A673 (cell line): Measurements from ENCODE around the gene OBP2B. TPM values are rescaled to one million over a fixed set of nuclear protein-coding genes. Genes with fewer than 3 reads are reported as not detected.
"Not testable (repeated sequence)": the region's sequence is repeated elsewhere in the genome, so short reads cannot be mapped to it uniquely, and the experiment has no call there.

ENCODE experiments used
- BruUV-seq: library from RNA; stranded (reverse); fragments of 400-500 nt; replicated peaks from 2 replicates; lab custom pipeline; 2021; lab: Mats Ljungman, UMichigan
- CTCF ChIA-PET: fragments of 300-600 bp; sonication (Branson Sonifier 250); formaldehyde crosslinking; loops from one replicate; lab custom pipeline; 2022; ENCODE audit warnings: antibody characterized with exemption; lab: Charles Lee
- POLR2A ChIA-PET: fragments of 300-600 bp; sonication (Branson Sonifier 250); formaldehyde crosslinking; loops from one replicate; lab custom pipeline; 2022; ENCODE audit warnings: antibody characterized with exemption; ENCODE audit not compliant: low non-redundant PET; lab: Charles Lee
- DNase-seq: peaks from one replicate; pipeline ENCODE4 v3.0.0-alpha.2; 2015; ENCODE audit warnings: low spot score
- H3K27ac ChIP-seq: fragments of 200-600 bp; sonication (generic); 2 replicates; pipeline ENCODE4 v1.5.1; 2016; ENCODE audit warnings: mixed run types, low read depth, mild to moderate bottlenecking, mixed read lengths, antibody characterized with exemption, low read length; ENCODE audit not compliant: poor library complexity, severe bottlenecking
- H3K27me3 ChIP-seq: fragments of 200-600 bp; sonication (generic); replicated peaks from 2 replicates; pipeline ENCODE4 v1.6.1; 2017; ENCODE audit warnings: mixed run types, low read depth, mild to moderate bottlenecking, mixed read lengths, antibody characterized with exemption, low read length; ENCODE audit not compliant: insufficient read depth, poor library complexity
- H3K36me3 ChIP-seq: fragments of 200-600 bp; sonication (generic); 2 replicates; pipeline ENCODE4 v1.6.1; 2016; ENCODE audit warnings: mixed run types, mild to moderate bottlenecking, mixed read lengths, antibody characterized with exemption, low read length; ENCODE audit not compliant: insufficient read depth, poor library complexity, severe bottlenecking
- H3K4me1 ChIP-seq: fragments of 200-600 bp; sonication (generic); 2 replicates; pipeline ENCODE4 v1.6.1; 2017; ENCODE audit warnings: mixed run types, mild to moderate bottlenecking, mixed read lengths, antibody characterized with exemption, low read length; ENCODE audit not compliant: insufficient read depth, poor library complexity, severe bottlenecking
- H3K4me3 ChIP-seq: fragments of 200-600 bp; sonication (generic); 2 replicates; pipeline ENCODE4 v1.5.1; 2016; ENCODE audit warnings: low read depth, mixed run types, mild to moderate bottlenecking, mixed read lengths, low read length; ENCODE audit not compliant: poor library complexity, severe bottlenecking
- H3K9me3 ChIP-seq: fragments of 200-600 bp; sonication (generic); 2 replicates; pipeline ENCODE4 v1.6.1; 2016; ENCODE audit warnings: mixed run types, low read depth, mild to moderate bottlenecking, mixed read lengths, antibody characterized with exemption, low read length; ENCODE audit not compliant: poor library complexity, severe bottlenecking
- EZH2 ChIP-seq: fragments of 200-600 bp; sonication (generic); IDR thresholded peaks from 2 replicates; pipeline ENCODE4 v1.6.1; 2017; ENCODE audit warnings: borderline replicate concordance, low read depth, mild to moderate bottlenecking, mixed read lengths, antibody characterized with exemption, low read length; ENCODE audit not compliant: poor library complexity, severe bottlenecking
- intact Hi-C: fragments of 100-400 bp; cut with micrococcal nuclease; formaldehyde crosslinking; loops from one replicate; pipeline ENCODE4 v1.10.0; 2022; ENCODE audit not compliant: unreplicated experiment
- total RNA-seq: library from RNA; stranded (reverse); gene quantifications from 2 replicates; pipeline ENCODE4 v1.2.3, GENCODE V29; 2021
- TF ChIP-seq, protein P1 (sequence below): fragments of 300-800, 200-600 bp; sonication (generic); conservative IDR thresholded peaks from 2 replicates; pipeline ENCODE4 v1.5.1; 2017; ENCODE audit warnings: low read depth, mild to moderate bottlenecking, antibody characterized with exemption, low read length, moderate library complexity, mixed read lengths

The OBP2B gene
- total RNA-seq, 1 experiment from 2014 or later, result not detected

DNA sequence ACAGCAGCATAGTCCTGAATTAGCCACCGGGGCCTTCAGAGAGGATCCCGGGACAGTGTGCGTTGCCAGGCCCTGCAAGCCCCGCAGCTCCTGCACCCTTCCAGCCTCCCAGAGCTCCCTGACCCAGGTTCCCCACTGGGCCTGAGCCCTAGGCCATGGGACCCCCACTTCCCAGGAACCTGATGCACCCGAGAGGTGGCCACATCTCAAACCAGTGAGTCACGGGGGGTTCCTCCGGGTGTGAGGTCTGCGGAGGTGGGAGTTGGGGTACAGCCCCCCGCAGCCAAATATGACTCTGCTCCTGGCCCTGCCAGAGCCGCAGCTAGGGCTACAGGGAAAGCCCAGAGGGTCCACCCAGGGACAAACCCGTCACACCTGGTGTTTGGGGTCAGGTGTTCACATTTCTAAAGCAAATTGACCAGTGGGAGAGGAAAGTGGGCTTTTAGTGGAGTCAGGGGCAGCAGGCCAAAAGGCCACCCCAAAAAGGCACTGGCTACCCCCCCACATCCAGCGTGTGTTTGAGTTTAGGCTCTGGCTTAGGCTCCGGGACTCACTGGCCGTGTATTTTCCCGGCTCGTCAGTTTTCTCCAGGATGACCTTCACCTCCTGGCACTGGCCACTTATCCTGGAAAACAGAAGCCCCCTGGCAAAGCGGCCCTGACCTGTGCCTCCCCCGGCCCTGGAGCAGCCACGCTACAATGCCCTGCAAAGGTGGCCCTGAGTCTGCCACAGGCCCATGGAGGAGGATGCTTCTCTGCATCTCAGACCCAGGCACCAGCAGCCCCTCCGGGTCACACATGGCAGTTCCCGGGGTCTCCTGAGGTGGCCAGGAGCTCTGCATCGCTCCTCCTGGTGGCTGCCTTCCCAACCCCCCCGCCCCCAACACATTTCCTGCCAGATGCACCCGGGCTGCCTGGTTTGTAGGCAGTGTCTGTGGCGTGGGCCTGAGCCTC lies 17.4 kb upstream of the OBP2B start:
- CTCF ChIA-PET, result no interaction called here
- intact Hi-C loops, result no loop called here
- POLR2A ChIA-PET, result no interaction called here

DNA sequence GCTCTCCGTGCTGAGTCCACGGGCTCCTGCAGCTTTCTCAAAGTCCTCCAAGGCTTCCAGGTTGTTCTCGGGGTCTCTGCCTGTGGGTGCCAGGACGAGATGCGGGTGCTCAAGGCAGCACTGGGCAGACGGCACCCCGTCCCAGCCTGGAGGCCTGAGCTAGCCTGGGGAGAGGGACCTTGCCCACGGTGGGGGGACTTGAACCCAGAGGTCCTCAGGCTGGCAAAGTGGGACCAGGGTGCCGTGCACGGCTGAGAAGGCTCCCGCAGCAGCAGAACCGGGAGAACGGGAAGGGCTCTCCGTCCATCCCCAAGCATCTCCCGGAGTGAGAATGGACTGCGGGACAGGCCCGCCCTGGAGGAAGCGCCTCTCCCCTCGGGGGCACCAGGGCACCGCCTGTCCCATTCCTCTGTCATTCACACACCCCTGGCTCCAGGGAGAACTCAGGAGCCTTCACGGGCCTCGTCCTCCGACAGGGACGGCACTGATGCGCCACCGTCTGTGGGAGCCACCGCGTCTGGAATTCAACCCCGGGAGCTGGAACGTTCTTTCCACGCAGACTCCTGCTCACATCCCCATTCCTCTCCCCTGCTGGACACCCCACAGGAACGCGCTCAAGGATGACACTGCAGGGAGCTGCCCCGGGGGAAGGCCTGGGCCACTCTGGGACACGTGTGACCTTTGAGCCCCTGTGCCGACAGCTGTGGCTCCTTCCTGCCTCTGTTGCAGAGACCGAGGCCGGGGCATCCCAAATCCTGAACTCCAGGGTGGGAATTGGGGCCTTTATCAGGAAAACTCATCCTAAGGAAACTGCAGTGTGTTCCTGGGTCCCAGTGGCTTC lies 16.3 kb upstream of the OBP2B start:
- CTCF ChIA-PET, result no interaction called here

More for the DNA sequence above, 17.4 kb upstream of the OBP2B start:
- H3K4me3 ChIP-seq, result no peak overlapping the region
- H3K27ac ChIP-seq, result no peak overlapping the region
- DNase-seq, result no peak
- no peaks in the 10 kb centered on the region for H3K27me3 ChIP-seq
- no peaks in the 10 kb centered on the region for H3K9me3 ChIP-seq
- BruUV-seq, result no TSS peak
- no peaks in the 10 kb centered on the region for H3K36me3 ChIP-seq
- no peaks in the 10 kb centered on the region for H3K4me1 ChIP-seq
- no peak for TF ChIP-seq EZH2
- TF ChIP-seq, protein P1, sequence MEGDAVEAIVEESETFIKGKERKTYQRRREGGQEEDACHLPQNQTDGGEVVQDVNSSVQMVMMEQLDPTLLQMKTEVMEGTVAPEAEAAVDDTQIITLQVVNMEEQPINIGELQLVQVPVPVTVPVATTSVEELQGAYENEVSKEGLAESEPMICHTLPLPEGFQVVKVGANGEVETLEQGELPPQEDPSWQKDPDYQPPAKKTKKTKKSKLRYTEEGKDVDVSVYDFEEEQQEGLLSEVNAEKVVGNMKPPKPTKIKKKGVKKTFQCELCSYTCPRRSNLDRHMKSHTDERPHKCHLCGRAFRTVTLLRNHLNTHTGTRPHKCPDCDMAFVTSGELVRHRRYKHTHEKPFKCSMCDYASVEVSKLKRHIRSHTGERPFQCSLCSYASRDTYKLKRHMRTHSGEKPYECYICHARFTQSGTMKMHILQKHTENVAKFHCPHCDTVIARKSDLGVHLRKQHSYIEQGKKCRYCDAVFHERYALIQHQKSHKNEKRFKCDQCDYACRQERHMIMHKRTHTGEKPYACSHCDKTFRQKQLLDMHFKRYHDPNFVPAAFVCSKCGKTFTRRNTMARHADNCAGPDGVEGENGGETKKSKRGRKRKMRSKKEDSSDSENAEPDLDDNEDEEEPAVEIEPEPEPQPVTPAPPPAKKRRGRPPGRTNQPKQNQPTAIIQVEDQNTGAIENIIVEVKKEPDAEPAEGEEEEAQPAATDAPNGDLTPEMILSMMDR, result no peak

DNA sequence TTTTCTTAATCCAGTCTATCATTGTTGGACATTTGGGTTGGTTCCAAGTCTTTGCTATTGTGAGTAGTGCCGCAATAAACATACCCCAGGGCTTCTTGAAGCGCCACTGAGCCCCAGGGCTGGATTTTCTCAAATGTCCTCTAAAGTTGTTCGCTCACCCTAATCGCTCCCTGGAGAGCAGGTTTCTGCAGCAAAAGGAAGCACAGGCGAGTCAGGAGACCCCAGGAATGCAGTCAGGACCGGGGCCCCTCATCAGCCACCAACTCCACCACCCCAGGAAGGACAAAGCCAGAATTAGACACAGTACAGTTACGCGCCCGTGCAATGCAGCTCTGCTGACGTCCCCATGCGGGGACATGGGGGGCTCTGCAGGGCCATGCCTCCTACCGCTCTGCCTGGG lies 15.7 kb upstream of the OBP2B start:
- no peaks in the 10 kb centered on the region for H3K27me3 ChIP-seq
- H3K4me3 ChIP-seq, result no peak overlapping the region
- DNase-seq, result no peak
- intact Hi-C loops, result no loop called here
- H3K4me1 ChIP-seq, result no peaks in the 10 kb centered on the region
- no peaks in the 10 kb centered on the region for H3K36me3 ChIP-seq
- H3K27ac ChIP-seq, result no peak overlapping the region
- TF ChIP-seq EZH2, result no peak
- TF ChIP-seq, protein P1, result no peak
- no TSS peak for BruUV-seq
- POLR2A ChIA-PET, result no interaction called here
- H3K9me3 ChIP-seq, result no peaks in the 10 kb centered on the region
- CTCF ChIA-PET, result no interaction called here

More for the DNA sequence above, 16.3 kb upstream of the OBP2B start:
- H3K4me1 ChIP-seq, result no peaks in the 10 kb centered on the region
- DNase-seq, result no peak
- POLR2A ChIA-PET, result no interaction called here
- H3K4me3 ChIP-seq, result no peak overlapping the region
- no peaks in the 10 kb centered on the region for H3K36me3 ChIP-seq
- no peak overlapping the region for H3K27ac ChIP-seq
- intact Hi-C loops, result no loop called here
- no peaks in the 10 kb centered on the region for H3K27me3 ChIP-seq
- no peaks in the 10 kb centered on the region for H3K9me3 ChIP-seq
- no peak for TF ChIP-seq EZH2
- TF ChIP-seq, protein P1, result no peak
- BruUV-seq, result no TSS peak

DNA sequence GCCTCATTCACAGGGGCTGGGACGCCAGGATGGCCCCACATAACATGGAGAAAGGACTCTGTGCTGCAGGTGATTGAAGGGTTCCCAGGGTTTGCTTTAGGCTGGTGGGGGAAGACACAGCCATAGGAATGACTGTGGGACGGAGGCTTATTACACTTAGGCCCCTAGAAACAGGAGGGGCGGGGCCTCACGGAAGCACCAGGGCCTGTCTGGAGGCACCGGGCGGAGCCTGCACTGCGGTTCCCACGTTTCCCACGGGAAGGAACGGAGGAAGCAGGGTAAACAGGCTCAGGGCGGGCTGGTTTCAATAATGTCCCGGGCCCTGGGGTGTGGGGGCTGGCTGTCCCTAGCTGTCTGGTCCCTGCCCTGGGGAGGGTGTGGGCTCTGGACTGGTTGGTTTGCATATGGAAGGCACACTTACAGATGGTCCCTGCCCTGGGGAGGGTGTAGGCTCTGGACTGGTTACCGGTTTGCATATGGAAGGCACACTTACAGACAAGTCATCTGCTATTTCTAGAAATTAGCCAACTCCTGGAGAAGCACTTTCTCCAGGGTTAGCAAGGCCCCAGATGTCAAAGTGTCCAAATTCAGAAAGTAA lies 14.2 kb upstream of the OBP2B start:
- H3K27ac ChIP-seq, DNase-seq, H3K36me3 ChIP-seq, intact Hi-C loops, H3K27me3 ChIP-seq, H3K9me3 ChIP-seq, H3K4me1 ChIP-seq, CTCF ChIA-PET, POLR2A ChIA-PET, H3K4me3 ChIP-seq, BruUV-seq: not testable (repeated sequence)

DNA sequence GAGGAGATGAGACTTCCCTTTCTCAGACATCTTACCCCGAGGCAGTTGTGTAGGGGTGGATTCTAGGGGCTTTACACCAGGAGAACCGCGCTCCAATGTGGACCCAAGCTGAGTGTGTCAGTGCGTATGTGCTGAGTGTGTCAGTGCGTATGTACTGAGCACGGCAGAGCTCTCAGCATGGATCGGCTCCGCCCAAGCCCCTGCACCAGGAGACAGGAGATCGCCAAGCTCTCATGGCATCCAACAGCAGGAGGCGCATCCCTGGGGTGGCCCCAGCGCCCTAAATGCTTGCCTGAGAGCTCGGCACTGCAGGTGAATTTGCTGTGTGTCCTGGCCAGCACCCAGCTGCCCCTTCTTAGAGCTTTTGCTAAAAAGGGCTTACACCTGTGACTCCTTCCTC lies 12.9 kb upstream of the OBP2B start:
- DNase-seq, result not testable (repeated sequence)

More for the DNA sequence above, 12.9 kb upstream of the OBP2B start:
- POLR2A ChIA-PET, H3K4me1 ChIP-seq, CTCF ChIA-PET, BruUV-seq, H3K36me3 ChIP-seq, H3K27ac ChIP-seq, intact Hi-C loops, H3K27me3 ChIP-seq, H3K4me3 ChIP-seq, H3K9me3 ChIP-seq: not testable (repeated sequence)
